ENCODE measurements around the gene CYP26A1. TPM values are rescaled to one million over a fixed set of nuclear protein-coding genes. Genes with fewer than 3 reads are reported as not detected.

The CYP26A1 gene
- total RNA-seq, 2 experiments from 2014 or later, result not detected

GRCh38 chr10:93061594-93062513, 11.8 kb upstream of the CYP26A1 start:
- H3K36me3 Mint-ChIP-seq (ENCODE audit: low read depth), result peaks cover 13% of the 10 kb centered on the region
- peaks cover 21% of the 10 kb centered on the region for H3K4me1 Mint-ChIP-seq (ENCODE audit: low read depth)
- H3K4me3 Mint-ChIP-seq, result peak overlapping the region; percentile 55
- intact Hi-C loops (cut with micrococcal nuclease), result no loop called here
- TF ChIP-seq, protein P1, sequence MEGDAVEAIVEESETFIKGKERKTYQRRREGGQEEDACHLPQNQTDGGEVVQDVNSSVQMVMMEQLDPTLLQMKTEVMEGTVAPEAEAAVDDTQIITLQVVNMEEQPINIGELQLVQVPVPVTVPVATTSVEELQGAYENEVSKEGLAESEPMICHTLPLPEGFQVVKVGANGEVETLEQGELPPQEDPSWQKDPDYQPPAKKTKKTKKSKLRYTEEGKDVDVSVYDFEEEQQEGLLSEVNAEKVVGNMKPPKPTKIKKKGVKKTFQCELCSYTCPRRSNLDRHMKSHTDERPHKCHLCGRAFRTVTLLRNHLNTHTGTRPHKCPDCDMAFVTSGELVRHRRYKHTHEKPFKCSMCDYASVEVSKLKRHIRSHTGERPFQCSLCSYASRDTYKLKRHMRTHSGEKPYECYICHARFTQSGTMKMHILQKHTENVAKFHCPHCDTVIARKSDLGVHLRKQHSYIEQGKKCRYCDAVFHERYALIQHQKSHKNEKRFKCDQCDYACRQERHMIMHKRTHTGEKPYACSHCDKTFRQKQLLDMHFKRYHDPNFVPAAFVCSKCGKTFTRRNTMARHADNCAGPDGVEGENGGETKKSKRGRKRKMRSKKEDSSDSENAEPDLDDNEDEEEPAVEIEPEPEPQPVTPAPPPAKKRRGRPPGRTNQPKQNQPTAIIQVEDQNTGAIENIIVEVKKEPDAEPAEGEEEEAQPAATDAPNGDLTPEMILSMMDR (IDR thresholded peaks at IDR 0.05), result no peak
- H3K27me3 Mint-ChIP-seq, result peaks cover 42% of the 10 kb centered on the region
- POLR2A ChIA-PET, result no interaction called here
- no peak overlapping the region for H3K27ac Mint-ChIP-seq
- ATAC-seq (peak; percentile 28), DNase-seq (peak; percentile 24)
- no peaks in the 10 kb centered on the region for H3K9me3 Mint-ChIP-seq
- CTCF ChIA-PET, result interaction anchor here (0.6 to 3.2 kb wide), 10 partner anchors 8 to 217 kb away, joined by 3 to 20 read pairs (median 4); partner anchors contain the start of gene CYP26A1

- ATAC-seq (peak; percentile 91), DNase-seq (peak; percentile 69)
- intact Hi-C loops (cut with micrococcal nuclease), result no loop called here
- Mint-ChIP-seq H3K27ac (no peak overlapping the region), H3K27me3 (peaks cover 50% of the 10 kb centered on the region), H3K4me1 (ENCODE audit: low read depth) (peaks cover 21% of the 10 kb centered on the region), H3K4me3 (peak overlapping the region; percentile 55), H3K36me3 (ENCODE audit: low read depth) (peaks cover 13% of the 10 kb centered on the region), H3K9me3 (no peaks in the 10 kb centered on the region)
- ChIA-PET POLR2A (no interaction called here), CTCF (interaction anchor here (0.8 to 3.2 kb wide), 9 partner anchors 10 to 217 kb away, joined by 3 to 20 read pairs (median 5); partner anchors contain the start of gene CYP26A1)
- TF ChIP-seq, protein P1 (IDR thresholded peaks at IDR 0.05), result peak; percentile 77
Measured at GRCh38 chr10:93062514-93063143, 11.1 kb upstream of the CYP26A1 start.

DNA sequence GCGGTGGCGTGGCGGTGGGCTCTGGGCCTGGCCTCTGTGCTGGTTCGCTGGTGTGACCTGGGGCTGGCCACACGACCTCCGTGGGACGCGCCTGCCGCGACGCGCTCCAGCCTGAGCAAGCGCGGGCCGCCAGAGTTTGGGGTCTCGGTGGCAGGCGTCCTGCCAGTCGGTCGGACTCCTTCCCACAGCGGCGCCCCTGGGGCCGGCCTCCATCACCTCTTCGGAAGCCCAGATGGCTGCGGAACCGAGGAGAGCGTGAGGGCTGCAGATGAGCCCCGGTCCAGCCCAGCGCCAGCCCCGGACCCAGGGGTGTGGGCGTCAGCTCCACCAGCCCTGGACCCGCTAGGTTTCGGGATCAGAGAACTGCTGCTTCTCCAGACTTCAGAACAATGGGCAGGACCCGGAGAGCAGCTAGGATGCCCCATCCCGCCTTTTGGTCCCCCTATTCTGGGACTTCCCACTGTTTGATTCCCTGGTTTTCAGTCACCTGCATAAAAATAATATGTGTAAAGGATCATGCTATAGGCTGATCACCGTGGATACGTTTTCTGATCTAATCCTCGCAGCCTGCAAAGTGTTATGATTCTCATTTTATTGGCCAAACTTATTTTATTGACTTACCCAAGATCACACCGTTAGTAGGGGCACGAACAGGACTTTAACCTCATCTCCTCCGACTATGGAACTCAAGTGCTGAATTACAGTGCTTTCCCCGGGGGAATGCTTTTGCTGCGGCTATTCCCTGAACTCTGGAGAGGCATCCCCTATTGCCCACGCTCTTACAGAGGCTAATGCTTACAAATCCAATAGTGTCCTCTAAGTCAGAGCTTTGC, 10.3 kb upstream of the CYP26A1 start:
- Mint-ChIP-seq H3K4me3 (peak overlapping the region; percentile 2), H3K36me3 (ENCODE audit: low read depth) (peaks cover 10% of the 10 kb centered on the region), H3K4me1 (ENCODE audit: low read depth) (peaks cover 21% of the 10 kb centered on the region), H3K27ac (no peak overlapping the region), H3K9me3 (no peaks in the 10 kb centered on the region), H3K27me3 (peaks cover 57% of the 10 kb centered on the region)
- TF ChIP-seq, protein P1 (IDR thresholded peaks at IDR 0.05), result no peak
- ATAC-seq (no peak), DNase-seq (no peak)
- POLR2A ChIA-PET, result no interaction called here
- intact Hi-C loops (cut with micrococcal nuclease), result no loop called here
- CTCF ChIA-PET, result interaction anchor here (1.0 to 3.2 kb wide), 6 partner anchors 11 to 294 kb away, joined by 3 to 20 read pairs (median 8); no protein-coding TSS in a partner anchor

DNA sequence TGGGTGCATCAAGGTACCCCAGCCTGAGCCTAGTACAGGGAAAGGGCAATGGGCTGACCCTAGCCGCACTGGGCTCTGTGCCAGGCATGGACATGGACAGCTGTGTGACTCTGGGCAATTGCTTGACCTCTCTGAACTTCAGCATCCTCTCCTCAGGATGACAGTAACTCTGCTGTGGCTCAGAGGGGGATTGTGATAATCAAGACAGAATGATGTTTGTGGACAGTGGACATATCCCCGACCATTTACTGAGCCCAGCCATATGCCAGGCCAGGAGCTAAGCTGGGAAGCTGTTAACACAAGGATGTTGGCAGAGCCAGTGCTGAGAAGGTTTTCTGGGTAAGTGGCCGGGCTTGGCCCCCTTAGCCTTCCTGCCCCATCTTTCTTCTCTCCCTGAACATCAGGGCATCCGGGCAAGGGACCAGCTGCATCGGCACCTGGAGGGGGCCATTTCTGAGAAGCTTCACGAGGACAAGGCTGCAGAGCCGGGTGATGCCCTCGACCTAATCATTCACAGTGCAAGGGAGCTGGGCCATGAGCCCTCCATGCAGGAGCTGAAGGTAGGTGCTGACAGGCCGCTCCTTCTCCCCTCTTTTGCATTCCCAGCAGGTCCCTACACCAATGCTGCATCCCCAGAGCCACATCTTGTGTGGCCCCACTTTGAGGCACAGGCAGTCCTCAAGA, 9.6 kb upstream of the CYP26A1 start:
- H3K4me1 Mint-ChIP-seq (ENCODE audit: low read depth), result peaks cover 25% of the 10 kb centered on the region
- DNase-seq (no peak), ATAC-seq (no peak)
- H3K27ac Mint-ChIP-seq, result no peak overlapping the region
- ChIA-PET CTCF (interaction anchor here (1.0 to 3.2 kb wide), 7 partner anchors 9 to 293 kb away, joined by 3 to 20 read pairs (median 7); partner anchors contain the start of gene CYP26A1), POLR2A (interaction anchor here (0.7 kb wide), 1 partner anchor 106 kb away, joined by 3 read pairs; no protein-coding TSS in a partner anchor)
- peaks cover 63% of the 10 kb centered on the region for H3K27me3 Mint-ChIP-seq
- TF ChIP-seq, protein P1 (IDR thresholded peaks at IDR 0.05), result no peak
- intact Hi-C loops (cut with micrococcal nuclease), result no loop called here
- H3K4me3 Mint-ChIP-seq, result peak overlapping the region; percentile 2
- no peaks in the 10 kb centered on the region for H3K9me3 Mint-ChIP-seq
- H3K36me3 Mint-ChIP-seq (ENCODE audit: low read depth), result peaks cover 7% of the 10 kb centered on the region
